DOHH2 (cell line): ENCODE data around the gene TRMT2A.

Experiments used
- H3F3A ChIP-seq: fragments of 200-600 bp; sonication (generic), shearing (Covaris generic); 2 replicates; pipeline ENCODE4 v1.6.0; 2016; ENCODE audit warnings: antibody characterized with exemption, mild to moderate bottlenecking; ENCODE audit not compliant: control insufficient read depth, insufficient read depth
- H3K27ac ChIP-seq: fragments of 200-600 bp; sonication (generic); 2 replicates; pipeline ENCODE4 v1.5.1; 2014; ENCODE audit warnings: low read depth, mild to moderate bottlenecking, low read length, moderate library complexity
- H3K27me3 ChIP-seq: fragments of 200-600 bp; sonication (generic); 2 replicates; pipeline ENCODE4 v1.6.1; 2014; ENCODE audit warnings: mild to moderate bottlenecking, low read length, mixed read lengths; ENCODE audit not compliant: control insufficient read depth
- H3K36me3 ChIP-seq: fragments of 200-600 bp; sonication (generic); 2 replicates; pipeline ENCODE4 v1.6.1; 2014; ENCODE audit warnings: mild to moderate bottlenecking, low read length, moderate library complexity, mixed read lengths; ENCODE audit not compliant: control insufficient read depth
- H3K4me1 ChIP-seq: fragments of 200-600 bp; sonication (generic); 2 replicates; pipeline ENCODE4 v1.6.1; 2014; ENCODE audit warnings: mild to moderate bottlenecking, low read length, mixed read lengths; ENCODE audit not compliant: control insufficient read depth
- H3K4me2 ChIP-seq: fragments of 200-600 bp; sonication (generic); 2 replicates; pipeline ENCODE4 v1.6.0; 2014; ENCODE audit warnings: mild to moderate bottlenecking, low read length, moderate library complexity
- H3K4me3 ChIP-seq: fragments of 200-600 bp; sonication (generic); 2 replicates; pipeline ENCODE4 v1.5.1; 2014; ENCODE audit warnings: mild to moderate bottlenecking, low read length, mixed read lengths
- H3K79me2 ChIP-seq: fragments of 200-600 bp; sonication (generic); 2 replicates; pipeline ENCODE4 v1.6.1; 2014; ENCODE audit warnings: mild to moderate bottlenecking, low read length, mixed read lengths; ENCODE audit not compliant: control insufficient read depth
- H3K9me2 ChIP-seq: fragments of 200-600 bp; sonication (generic); replicated peaks from 2 replicates; pipeline ENCODE4 v1.6.1; 2014; ENCODE audit warnings: mild to moderate bottlenecking, low read length, mixed read lengths; ENCODE audit not compliant: control insufficient read depth
- H3K9me3 ChIP-seq: fragments of 200-600 bp; sonication (generic); 2 replicates; pipeline ENCODE4 v1.6.1; 2014; ENCODE audit warnings: antibody characterized with exemption, low read length, mixed read lengths; ENCODE audit not compliant: control insufficient read depth, insufficient read depth
- H4K20me1 ChIP-seq: fragments of 200-600 bp; sonication (generic); 2 replicates; pipeline ENCODE4 v1.6.0; 2014; ENCODE audit warnings: low read depth, mild to moderate bottlenecking, antibody characterized with exemption, low read length, moderate library complexity; ENCODE audit not compliant: control insufficient read depth, insufficient read depth
- EZH2phosphoT487 ChIP-seq: fragments of 200-600 bp; sonication (generic); IDR thresholded peaks from 2 replicates; pipeline ENCODE4 v1.6.1; 2017; ENCODE audit warnings: borderline replicate concordance, mild to moderate bottlenecking, antibody characterized with exemption, low read length, moderate library complexity, mixed read lengths
- TF ChIP-seq, protein P1 (sequence below): fragments of 200-600 bp; sonication (generic); IDR thresholded peaks from one replicate; pipeline ENCODE4 v1.5.1; 2014; ENCODE audit warnings: antibody characterized with exemption, mild to moderate bottlenecking, low read depth, low read length; ENCODE audit not compliant: poor library complexity, severe bottlenecking

The TRMT2A gene

DNA sequence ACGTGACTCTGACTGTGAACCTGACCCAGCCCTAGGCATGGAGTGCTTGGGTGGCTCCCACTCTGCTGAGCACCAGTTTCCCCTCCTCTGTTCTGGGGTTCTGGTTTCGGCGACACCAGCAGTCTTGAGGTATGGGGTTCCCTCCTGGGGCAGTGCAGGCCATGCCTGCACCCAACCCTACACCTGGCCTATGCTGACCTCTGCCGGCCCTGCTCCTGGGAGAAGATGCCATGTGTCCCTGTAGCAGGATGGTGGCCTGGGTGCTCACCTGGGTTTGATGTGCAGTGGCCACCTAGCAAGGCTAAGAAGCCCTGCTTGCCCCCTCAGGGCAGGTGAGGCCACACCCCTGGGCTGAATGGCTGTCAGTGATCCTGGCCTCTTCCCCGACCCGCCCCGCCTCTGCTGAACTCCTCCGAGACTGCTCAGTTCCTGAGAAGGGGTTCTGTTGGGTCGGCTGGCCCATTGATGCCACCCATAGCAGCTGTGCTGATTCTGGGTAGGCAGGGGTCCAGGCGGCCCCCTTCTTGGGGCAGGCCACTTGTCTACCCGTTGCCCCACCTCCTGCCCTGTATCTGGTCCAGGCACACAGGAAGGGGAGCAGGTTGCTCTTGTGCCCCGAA, 17.0 kb upstream of the TRMT2A start:
- no peak overlapping the region for H3K4me2 ChIP-seq

DNA sequence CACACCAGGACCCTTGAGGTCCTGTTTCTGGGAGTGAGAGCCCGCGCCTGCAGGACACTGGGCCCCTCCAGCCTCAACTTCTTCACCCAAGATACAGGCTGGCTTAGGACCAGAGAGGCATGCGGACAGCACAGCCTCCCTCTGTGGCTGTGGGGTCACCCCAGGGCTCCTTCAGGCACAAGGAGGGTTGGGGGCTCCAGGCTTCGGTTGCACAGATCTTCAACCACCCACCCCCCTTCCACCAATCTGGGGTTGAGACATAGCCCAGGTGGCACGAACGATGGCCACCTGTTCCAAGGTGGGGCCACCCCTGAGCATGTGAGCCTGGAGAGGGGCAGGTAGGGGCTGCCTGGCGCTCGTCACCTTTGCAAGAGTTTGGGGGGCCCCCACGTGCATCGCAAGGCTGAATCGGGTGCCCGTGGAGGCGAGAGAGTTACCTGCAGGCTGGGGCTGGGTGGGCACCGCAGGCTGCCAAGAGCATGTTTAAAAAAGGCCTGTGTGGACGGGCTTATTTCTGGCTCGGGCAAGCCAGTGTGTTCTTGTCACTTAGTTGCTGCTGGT, 15.7 kb upstream of the TRMT2A start:
- TF ChIP-seq, protein P1, sequence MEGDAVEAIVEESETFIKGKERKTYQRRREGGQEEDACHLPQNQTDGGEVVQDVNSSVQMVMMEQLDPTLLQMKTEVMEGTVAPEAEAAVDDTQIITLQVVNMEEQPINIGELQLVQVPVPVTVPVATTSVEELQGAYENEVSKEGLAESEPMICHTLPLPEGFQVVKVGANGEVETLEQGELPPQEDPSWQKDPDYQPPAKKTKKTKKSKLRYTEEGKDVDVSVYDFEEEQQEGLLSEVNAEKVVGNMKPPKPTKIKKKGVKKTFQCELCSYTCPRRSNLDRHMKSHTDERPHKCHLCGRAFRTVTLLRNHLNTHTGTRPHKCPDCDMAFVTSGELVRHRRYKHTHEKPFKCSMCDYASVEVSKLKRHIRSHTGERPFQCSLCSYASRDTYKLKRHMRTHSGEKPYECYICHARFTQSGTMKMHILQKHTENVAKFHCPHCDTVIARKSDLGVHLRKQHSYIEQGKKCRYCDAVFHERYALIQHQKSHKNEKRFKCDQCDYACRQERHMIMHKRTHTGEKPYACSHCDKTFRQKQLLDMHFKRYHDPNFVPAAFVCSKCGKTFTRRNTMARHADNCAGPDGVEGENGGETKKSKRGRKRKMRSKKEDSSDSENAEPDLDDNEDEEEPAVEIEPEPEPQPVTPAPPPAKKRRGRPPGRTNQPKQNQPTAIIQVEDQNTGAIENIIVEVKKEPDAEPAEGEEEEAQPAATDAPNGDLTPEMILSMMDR: no peak
- TF ChIP-seq EZH2phosphoT487: no peak
- Histone ChIP-seq H3K4me2 (peak overlapping the region; percentile 44), H3K27me3 (peaks cover 24% of the 10 kb centered on the region), H3K9me3 (no peaks in the 10 kb centered on the region), H3K27ac (no peak overlapping the region), H4K20me1 (peaks cover 6% of the 10 kb centered on the region; the same call in 1 of the 2 replicates), H3K4me3 (peak overlapping the region; percentile 54; the same call in 1 of the 2 replicates), H3K9me2 (no peaks in the 10 kb centered on the region), H3K79me2 (no peaks in the 10 kb centered on the region), H3K4me1 (peaks cover 12% of the 10 kb centered on the region), H3K36me3 (peaks cover 12% of the 10 kb centered on the region), H3F3A (peaks cover 12% of the 10 kb centered on the region)

More for the DNA sequence above, 17.0 kb upstream of the TRMT2A start:
- Histone ChIP-seq H3K9me2 (no peaks in the 10 kb centered on the region), H4K20me1 (0 out of 2 replicates have a peak, but pooled peaks cover 2% of the 10 kb centered on the region), H3K4me3 (no peak overlapping the region), H3K79me2 (no peaks in the 10 kb centered on the region), H3F3A (no peaks in the 10 kb centered on the region), H3K9me3 (no peaks in the 10 kb centered on the region), H3K27ac (no peak overlapping the region), H3K27me3 (peaks cover 24% of the 10 kb centered on the region), H3K36me3 (no peaks in the 10 kb centered on the region), H3K4me1 (peaks cover 12% of the 10 kb centered on the region)
- TF ChIP-seq EZH2phosphoT487: no peak
- TF ChIP-seq, protein P1: no peak

DNA sequence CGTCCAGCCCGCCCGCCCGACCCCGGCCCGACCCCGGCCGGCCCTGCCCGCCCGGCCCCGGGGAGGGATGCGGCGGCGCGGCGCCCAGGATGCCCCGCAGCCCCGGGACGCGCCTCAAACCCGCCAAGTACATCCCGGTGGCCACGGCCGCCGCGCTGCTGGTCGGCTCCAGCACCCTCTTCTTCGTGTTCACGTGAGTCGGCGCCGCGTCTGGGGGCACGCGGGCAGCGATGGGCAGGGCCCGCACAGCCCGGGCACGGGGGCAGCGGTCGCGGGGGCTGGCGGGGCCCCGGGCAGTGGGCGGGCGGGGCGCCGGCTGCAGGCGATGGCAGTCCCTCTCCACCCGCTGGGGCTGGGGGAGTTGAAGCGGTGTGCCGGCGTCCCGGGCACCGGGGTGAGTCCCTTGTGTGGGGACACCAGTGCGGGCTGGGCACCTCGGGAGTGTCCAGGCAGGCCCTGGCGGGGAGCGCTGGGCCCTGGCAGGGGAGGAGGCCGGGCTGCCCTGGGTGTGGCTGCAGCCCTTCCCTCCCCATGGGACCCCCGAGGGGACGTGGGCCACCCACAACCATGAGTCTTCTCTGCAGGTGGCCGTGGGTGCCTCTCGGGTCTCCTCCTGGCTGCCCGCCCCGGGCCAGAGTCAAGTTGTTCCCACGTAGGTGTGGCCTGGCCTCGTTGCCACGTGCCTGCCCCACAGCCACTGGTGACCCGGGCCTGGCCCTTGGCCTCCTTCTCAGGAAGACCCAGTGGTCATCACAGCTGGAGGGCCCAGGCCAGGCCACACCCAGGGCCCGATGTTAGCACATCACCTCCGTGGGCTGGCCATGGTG, 15.0 kb upstream of the TRMT2A start:
- H3K4me3 ChIP-seq: peak overlapping the region; percentile 54

More for the DNA sequence above, 15.0 kb upstream of the TRMT2A start:
- Histone ChIP-seq H3K36me3 (peaks cover 19% of the 10 kb centered on the region), H3K9me3 (no peaks in the 10 kb centered on the region), H3K27ac (no peak overlapping the region), H3F3A (peaks cover 18% of the 10 kb centered on the region), H3K4me2 (peak overlapping the region; percentile 44), H3K4me1 (peaks cover 9% of the 10 kb centered on the region; the same call in 1 of the 2 replicates), H3K27me3 (peaks cover 24% of the 10 kb centered on the region), H3K9me2 (no peaks in the 10 kb centered on the region), H4K20me1 (peaks cover 3% of the 10 kb centered on the region; the same call in 1 of the 2 replicates), H3K79me2 (no peaks in the 10 kb centered on the region)
- TF ChIP-seq EZH2phosphoT487: peak; percentile 86
- TF ChIP-seq, protein P1: no peak
